ENCODE results near the gene SMAD7.

The SMAD7 gene

DNA sequence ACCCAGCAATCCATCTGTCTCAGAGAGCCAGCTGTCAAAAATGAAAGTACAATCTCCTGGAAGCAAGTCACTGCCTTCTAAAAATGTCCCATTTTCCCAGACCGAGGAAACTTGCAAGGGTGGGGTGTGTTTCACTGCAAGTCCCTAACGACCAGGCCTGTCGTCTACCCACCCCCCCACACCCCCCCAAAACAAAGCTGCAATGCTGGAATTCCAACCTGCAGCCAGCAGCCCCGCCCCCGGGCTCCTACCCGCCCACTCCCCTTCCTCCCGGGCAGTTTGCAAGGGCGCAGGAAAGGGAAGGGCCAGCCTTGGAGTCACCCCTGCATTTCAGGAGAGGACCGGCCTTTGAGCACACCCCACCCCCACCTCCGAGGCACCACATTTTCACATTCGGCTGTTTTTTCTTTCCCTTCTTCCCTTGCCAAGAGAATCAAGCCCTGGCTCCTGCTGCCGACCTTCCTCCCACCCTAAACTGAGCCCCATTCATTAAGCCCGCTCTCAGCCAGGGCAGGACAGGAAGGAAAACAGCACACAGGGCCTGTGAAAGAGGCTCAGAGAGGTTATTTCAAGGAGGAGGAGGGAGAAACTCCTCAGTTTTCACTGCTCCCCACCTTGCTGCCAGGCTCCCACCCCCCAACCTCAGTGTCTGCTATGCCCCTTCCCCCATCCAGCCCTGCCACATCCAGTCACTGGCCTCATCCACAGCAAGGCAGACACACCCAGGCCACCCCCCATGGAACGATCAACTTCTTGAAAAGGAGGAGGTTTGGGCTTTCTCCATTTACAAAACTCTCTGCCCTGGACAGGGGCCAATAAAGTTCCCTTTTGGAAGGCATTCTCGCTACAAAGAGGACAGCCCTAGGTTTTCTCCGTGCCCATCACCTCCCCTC lies 11.3 kb downstream of the SMAD7 start:
- Mint-ChIP-seq H3K4me1 (peaks cover 40% of the 10 kb centered on the region), H3K27ac (peak overlapping the region; percentile 92), H3K27me3 (no peaks in the 10 kb centered on the region), H3K36me3 (no peaks in the 10 kb centered on the region), H3K4me3 (peak overlapping the region; percentile 67), H3K9me3 (no peaks in the 10 kb centered on the region)
- no peak for DNase-seq (ENCODE audit: low spot score in 2 of 2)
- no peak for ATAC-seq (ENCODE audit: low read depth)

DNA sequence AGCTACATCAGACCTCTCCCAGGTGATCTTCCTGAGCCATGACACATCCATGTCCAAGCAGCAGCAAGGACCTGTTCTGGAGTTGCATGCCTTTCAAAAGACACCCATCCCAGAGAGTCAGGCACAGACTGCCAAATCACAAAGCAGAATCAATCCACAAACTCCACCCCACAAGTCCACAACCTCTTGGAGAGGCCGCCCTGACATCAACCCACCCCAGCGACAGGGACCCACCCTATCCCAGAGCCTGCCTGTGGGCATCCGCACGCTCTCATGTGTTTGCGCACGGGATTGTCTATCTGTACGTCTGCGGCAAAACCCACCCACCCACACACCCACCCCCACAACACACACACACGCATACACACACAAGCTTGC lies 11.9 kb downstream of the SMAD7 start:
- DNase-seq (ENCODE audit: low spot score in 2 of 2) (no peak), ATAC-seq (ENCODE audit: low read depth) (no peak)
- H3K27me3 Mint-ChIP-seq, result no peaks in the 10 kb centered on the region
- no peak overlapping the region for H3K27ac Mint-ChIP-seq
- H3K36me3 Mint-ChIP-seq, result no peaks in the 10 kb centered on the region
- H3K9me3 Mint-ChIP-seq, result no peaks in the 10 kb centered on the region
- H3K4me3 Mint-ChIP-seq, result no peak overlapping the region
- H3K4me1 Mint-ChIP-seq, result peaks cover 43% of the 10 kb centered on the region

DNA sequence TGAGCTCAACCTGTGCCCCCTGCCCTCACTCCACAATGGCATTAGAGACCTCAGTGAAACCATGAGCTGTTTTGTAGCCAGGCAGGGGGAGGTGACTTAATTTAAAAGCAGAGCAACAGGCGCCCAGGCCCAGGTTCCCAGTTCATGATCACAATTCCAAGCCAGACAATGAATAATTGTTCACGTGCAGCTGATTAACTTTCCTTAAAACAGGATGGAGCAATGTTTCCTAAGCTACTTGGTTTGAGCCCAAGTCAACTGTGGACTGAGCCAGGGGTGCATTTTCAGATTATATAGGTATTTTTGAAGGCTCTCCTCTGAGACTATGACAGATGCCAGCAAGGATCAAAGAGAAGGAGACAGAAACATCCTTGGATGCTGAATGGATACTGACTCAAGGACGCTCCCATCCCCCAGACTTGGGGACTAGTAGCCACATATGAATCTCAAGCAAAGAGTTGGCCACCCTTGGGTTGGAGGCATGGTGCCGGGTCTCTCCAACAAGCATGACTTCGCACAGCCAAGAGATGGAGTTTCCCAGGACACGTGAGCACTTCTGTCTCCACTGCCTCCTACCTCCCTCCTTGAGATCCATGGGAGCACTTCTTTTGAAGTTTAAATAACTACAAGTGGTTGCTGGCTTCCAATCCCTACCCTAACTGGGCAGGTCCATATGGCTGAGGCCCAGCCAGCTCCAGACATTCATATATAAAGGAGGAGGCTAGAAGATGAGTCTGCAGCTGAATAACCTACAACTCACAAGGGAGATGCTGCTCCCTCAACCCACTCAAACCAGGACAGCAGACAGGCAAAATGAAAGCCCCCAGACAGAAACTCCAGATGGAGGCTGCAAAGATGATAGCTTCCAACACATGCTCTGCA lies 12.7 kb downstream of the SMAD7 start:
- Mint-ChIP-seq H3K9me3 (no peaks in the 10 kb centered on the region), H3K4me1 (peaks cover 43% of the 10 kb centered on the region), H3K27me3 (no peaks in the 10 kb centered on the region), H3K27ac (peak overlapping the region; percentile 66), H3K36me3 (no peaks in the 10 kb centered on the region), H3K4me3 (no peak overlapping the region)
- no peak for DNase-seq (ENCODE audit: low spot score in 2 of 2)
- no peak for ATAC-seq (ENCODE audit: low read depth)

DNA sequence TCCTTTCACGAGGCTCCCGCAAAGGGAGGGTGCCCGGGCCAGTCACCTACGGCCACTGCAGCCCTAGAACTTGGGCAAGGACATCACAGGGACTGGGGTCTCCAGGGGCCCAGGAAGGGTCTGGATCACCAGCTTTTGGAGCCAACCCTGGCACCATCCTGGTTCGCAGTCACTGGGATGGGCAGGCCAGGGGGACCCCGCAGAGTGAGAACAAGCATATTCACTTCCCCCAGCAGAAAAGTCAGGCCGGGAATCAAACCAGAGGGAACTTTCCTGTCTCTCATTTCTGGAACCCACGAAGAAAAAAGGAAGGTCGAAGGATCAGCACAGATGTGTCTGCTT lies 15.4 kb downstream of the SMAD7 start:
- Mint-ChIP-seq H3K27me3 (no peaks in the 10 kb centered on the region), H3K36me3 (no peaks in the 10 kb centered on the region), H3K4me3 (peak overlapping the region; percentile 72), H3K9me3 (no peaks in the 10 kb centered on the region), H3K27ac (peak overlapping the region; percentile 89), H3K4me1 (peaks cover 55% of the 10 kb centered on the region)
- DNase-seq (ENCODE audit: low spot score in 2 of 2), result no peak
- ATAC-seq (ENCODE audit: low read depth), result no peak

DNA sequence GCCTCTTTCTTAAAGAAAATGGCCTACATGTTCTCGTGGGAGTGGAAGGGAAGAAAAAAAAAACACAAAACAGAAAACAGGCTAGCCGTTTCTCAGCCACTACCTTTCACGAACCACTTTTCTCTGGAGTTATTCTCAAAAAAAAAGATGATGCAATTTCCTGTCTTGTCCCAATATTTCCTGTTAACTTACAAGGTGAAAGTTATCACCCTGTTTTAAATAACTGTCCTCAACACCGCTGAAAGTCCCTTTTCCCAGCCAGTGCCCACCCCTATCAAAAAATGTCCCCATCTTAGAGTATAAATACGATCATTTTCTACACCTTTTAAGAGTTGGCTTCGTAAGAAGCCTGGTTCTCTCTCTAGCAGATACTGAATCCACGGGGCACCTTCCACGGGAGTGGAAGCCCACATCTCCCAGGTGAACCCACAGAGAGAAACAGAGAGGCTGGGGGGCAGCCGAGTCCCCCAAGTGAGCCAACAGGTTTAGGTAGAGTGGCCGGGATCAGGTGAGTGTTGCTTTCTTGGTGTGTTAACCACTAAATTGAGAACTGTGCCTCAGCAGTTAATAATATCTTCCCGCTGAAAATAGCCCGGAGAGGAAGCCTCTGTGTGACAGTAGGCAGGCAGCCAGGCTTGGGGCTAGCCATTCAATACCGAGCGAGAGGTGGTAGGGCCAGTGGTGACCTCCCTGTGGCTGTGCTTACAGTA lies 15.9 kb downstream of the SMAD7 start:
- DNase-seq (ENCODE audit: low spot score in 2 of 2), result no peak
- Mint-ChIP-seq H3K36me3 (no peaks in the 10 kb centered on the region), H3K4me1 (peaks cover 57% of the 10 kb centered on the region), H3K27me3 (no peaks in the 10 kb centered on the region), H3K27ac (peak overlapping the region; percentile 89), H3K9me3 (no peaks in the 10 kb centered on the region), H3K4me3 (peak overlapping the region; percentile 72)
- peak; percentile 18 for ATAC-seq (ENCODE audit: low read depth)

DNA sequence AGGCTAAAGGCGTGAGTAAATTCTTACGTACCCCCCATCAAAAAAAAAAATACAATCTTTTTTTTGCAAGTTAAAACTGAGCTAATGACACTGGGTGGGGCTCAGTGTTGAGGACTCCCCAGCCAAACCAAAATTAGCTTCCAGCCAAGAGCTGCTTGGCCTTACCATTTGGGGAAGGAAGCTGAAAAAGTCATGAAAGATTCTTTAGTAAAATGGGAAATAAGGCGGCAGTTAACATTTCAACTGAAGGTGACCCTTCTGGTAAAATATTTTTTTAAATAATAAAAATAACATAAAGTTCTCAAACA lies 16.4 kb downstream of the SMAD7 start:
- H3K4me3 Mint-ChIP-seq, result peak overlapping the region; percentile 67
- no peaks in the 10 kb centered on the region for H3K36me3 Mint-ChIP-seq
- peaks cover 58% of the 10 kb centered on the region for H3K4me1 Mint-ChIP-seq

DNA sequence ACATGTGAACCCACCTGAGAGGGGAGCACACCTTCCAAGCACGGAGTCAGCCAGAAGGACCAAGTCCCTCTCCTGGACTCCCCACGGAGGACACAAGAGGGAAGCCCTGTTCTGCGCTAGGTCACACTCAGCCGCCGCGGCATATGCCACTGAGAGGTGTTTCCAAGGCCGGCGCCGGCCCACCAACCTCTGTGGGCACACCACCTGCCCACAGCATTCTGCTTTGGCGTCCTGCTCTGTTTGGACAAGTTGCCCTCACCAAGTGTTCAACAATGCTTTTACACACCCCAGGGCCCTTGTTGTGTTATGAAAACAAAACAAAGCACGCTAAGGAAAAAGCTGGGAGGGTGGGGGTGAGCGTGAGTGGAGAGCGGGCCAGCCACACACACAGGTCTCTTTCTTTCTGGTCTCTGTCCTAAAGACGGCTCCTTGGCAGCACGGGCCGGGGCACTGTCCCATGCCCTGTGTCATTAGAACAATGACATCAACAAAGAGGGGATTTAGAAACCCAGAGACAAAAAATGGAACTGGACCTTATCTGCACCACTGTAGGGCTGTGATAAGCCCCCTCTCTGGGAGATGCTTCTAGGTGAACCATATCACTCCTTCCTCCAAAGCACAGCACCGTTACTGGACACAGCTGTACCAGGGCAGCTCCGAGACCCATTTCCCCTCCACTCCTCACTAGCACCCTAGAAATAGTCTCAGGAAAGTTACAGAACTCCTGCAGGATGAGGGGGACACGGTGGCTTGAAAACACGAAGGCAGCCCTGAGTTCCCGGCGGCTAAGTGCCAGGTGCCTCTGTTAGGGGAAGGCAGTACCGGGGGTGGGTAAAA lies 17.0 kb downstream of the SMAD7 start:
- H3K27me3 Mint-ChIP-seq, result no peaks in the 10 kb centered on the region
- no peaks in the 10 kb centered on the region for H3K9me3 Mint-ChIP-seq
- H3K4me1 Mint-ChIP-seq, result peaks cover 63% of the 10 kb centered on the region
- no peaks in the 10 kb centered on the region for H3K36me3 Mint-ChIP-seq
- ATAC-seq (ENCODE audit: low read depth) (no peak), DNase-seq (ENCODE audit: low spot score in 2 of 2) (no peak)
- peak overlapping the region; percentile 67 for H3K4me3 Mint-ChIP-seq
- peak overlapping the region; percentile 89 for H3K27ac Mint-ChIP-seq

More for the DNA sequence above, 16.4 kb downstream of the SMAD7 start:
- peak; percentile 30 for ATAC-seq (ENCODE audit: low read depth)
- no peak for DNase-seq (ENCODE audit: low spot score in 2 of 2)
- peak overlapping the region; percentile 89 for H3K27ac Mint-ChIP-seq
- H3K27me3 Mint-ChIP-seq, result no peaks in the 10 kb centered on the region
- H3K9me3 Mint-ChIP-seq, result no peaks in the 10 kb centered on the region

DNA sequence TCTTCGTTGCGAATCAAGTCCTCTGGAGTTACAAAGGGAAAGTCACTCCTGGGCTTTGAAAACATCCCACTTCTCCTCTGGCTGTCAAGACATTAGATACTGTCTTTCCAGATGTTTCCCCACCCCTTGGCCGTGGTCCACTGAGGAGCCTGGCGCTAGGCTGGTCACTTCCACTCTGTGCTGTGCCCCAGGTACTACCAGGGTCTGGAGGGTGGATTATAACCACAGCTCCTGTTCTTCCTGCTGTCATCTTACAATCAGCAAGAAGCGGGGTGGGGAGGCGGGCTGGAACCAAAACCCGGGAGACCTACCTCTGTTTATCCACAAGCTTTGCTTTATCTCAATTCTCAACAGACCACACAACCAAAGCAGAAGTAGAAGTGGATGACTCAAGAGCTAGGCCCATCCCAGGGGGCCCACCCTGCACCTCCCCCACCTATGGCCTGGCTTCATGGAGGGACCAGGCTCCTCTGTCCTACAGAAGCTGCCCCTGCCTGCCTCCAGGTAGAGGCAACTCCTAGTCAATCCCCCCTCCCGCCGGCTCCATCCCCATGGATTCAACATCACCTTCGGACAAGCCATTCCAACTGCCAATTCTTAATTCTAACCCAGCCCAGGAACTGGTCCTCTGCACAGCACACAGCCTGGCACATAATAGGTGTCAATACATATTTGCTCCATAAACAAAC lies 17.8 kb downstream of the SMAD7 start:
- Mint-ChIP-seq H3K9me3 (no peaks in the 10 kb centered on the region), H3K27me3 (no peaks in the 10 kb centered on the region), H3K4me3 (peak overlapping the region; percentile 67), H3K4me1 (peaks cover 68% of the 10 kb centered on the region), H3K36me3 (no peaks in the 10 kb centered on the region), H3K27ac (peak overlapping the region; percentile 89)
- DNase-seq (ENCODE audit: low spot score in 2 of 2) (no peak), ATAC-seq (ENCODE audit: low read depth) (peak; percentile 39)

DNA sequence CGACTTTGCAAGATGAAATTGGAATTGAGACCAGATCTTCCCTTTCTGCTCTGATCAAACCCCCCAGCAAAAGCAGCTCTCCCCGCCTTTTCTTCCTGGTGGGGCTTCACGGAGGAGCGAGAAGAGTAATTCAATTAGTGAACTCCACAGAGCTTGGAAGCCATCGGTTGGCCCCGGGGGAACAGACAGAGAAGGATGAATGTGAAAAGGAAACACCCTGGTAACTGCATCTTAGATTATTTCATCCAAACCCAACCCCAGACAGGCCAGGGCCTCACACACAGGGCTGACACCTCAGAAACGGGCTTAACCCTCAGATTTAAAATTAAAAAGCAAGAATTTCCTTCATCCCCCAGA lies 18.3 kb downstream of the SMAD7 start:
- Mint-ChIP-seq H3K9me3 (no peaks in the 10 kb centered on the region), H3K27ac (peak overlapping the region; percentile 89), H3K4me1 (peaks cover 70% of the 10 kb centered on the region), H3K27me3 (no peaks in the 10 kb centered on the region), H3K36me3 (no peaks in the 10 kb centered on the region), H3K4me3 (peak overlapping the region; percentile 67)
- no peak for ATAC-seq (ENCODE audit: low read depth)
- DNase-seq (ENCODE audit: low spot score in 2 of 2), result no peak

DNA sequence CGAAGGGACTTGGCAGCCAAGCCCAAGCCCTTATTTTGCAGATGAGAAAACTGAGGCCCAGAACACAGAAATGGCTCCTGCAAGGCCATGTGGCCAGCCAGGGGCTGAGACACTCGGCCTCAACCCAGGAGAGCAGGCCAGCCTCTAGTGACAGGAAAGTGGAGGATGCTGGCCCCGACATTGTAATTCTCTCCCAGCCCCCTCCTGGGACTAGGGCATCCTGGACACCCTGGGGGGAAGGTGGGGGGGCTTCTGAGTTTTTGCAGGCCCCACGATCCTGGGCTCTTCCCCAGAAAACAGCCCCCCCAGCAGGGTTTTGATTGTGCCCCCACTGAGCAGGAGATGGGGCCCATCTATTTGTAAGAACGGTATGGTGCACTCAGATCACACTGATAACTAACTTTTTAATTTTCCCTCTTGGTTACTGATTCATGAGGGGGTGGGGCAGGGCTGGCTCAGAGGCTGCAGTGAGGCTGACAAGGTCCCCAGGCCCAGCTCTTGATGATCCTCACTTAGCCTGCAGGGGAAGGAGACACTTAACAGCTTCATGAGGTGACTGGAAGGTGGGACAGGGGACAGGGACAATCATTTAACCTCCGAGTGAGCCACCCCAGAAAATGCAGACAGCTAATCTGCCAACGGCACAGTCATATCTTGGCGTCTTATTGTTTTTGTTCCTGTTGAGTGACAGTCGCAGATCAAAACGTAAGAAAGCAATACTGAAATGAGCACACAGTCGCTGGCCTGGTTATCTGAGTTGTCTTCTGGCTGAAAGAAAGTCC lies 18.9 kb downstream of the SMAD7 start:
- Mint-ChIP-seq H3K4me1 (peaks cover 69% of the 10 kb centered on the region), H3K36me3 (no peaks in the 10 kb centered on the region), H3K27ac (peak overlapping the region; percentile 89), H3K9me3 (no peaks in the 10 kb centered on the region), H3K27me3 (no peaks in the 10 kb centered on the region), H3K4me3 (peak overlapping the region; percentile 67)
- DNase-seq (ENCODE audit: low spot score in 2 of 2) (no peak), ATAC-seq (ENCODE audit: low read depth) (no peak)

DNA sequence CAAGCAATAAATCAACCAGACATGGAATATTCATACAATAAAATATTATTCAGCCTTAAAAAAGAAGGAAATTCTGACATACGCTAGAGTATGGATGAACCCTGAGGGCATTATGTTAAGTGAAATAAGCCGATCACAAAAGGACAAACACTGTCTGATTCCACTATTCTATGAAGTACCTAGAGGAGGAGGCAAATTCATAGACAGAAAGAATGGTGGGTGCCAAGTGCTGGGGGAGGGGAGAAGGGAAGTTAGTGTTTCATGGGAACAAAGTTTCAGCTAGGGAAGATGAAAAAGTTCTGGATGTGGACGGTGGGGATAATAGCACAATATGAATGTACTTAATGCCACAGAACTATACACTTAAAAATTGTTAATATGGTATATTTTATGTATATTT lies 19.8 kb downstream of the SMAD7 start:
- no peaks in the 10 kb centered on the region for H3K36me3 Mint-ChIP-seq
- H3K27me3 Mint-ChIP-seq, result no peaks in the 10 kb centered on the region
- ATAC-seq (ENCODE audit: low read depth) (no peak), DNase-seq (ENCODE audit: low spot score in 2 of 2) (no peak)
- H3K27ac Mint-ChIP-seq, result peak overlapping the region; percentile 77
- no peak overlapping the region for H3K4me3 Mint-ChIP-seq
- peaks cover 69% of the 10 kb centered on the region for H3K4me1 Mint-ChIP-seq
- H3K9me3 Mint-ChIP-seq, result no peaks in the 10 kb centered on the region

DNA sequence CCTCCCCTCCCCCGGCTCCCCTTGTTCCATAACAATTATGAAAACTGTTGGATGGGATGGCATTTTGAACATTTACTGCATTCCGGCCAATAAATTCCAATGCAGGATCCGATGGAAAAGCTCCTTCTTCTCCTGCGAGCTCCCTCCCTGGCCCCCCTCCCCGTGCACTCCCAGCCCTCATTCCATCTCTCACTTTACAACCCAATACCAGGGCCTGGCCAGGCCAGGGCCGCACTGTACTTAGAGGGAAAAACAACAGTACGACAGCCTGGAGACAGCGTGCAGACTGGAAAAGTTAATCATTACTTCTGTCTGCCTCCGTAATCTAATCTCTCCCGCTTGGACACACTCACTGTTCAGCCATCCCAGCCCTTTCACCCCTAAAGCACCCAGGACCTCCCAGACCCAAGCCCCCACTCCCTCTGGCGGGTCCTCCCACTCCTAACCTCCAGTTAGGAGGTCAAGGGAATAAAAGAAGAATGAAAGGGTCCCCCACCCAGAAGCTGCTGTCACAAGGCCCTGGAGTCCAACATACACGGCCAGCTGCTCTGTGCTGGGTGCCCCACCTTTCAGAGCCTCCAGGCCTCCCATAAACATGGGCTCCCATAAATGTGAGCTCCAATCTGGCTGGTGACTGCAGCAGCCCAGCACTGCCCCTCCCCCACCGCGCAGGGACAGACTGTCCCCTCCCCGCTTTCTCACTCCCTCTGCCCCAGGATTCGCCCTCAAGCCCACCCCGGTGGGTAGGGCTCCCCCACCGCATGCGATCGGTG lies 20.6 kb downstream of the SMAD7 start:
- DNase-seq (ENCODE audit: low spot score in 2 of 2), result no peak
- no peaks in the 10 kb centered on the region for H3K9me3 Mint-ChIP-seq
- H3K36me3 Mint-ChIP-seq, result no peaks in the 10 kb centered on the region
- peak overlapping the region; percentile 77 for H3K27ac Mint-ChIP-seq
- no peaks in the 10 kb centered on the region for H3K27me3 Mint-ChIP-seq
- ATAC-seq (ENCODE audit: low read depth), result no peak
- H3K4me3 Mint-ChIP-seq, result peak overlapping the region; percentile 8
- peaks cover 64% of the 10 kb centered on the region for H3K4me1 Mint-ChIP-seq

Data from memory B cell (primary cell).